IMR-90 (cell line): Measurements from ENCODE around the gene MRPL20. TPM values are rescaled to one million over a fixed set of nuclear protein-coding genes. Genes with fewer than 3 reads are reported as not detected.
"Not testable (repeated sequence)": the region's sequence is repeated elsewhere in the genome, so short reads cannot be mapped to it uniquely, and the experiment has no call there.

ENCODE experiments used
- ATAC-seq: fragments of 200-7000 bp; cut with Tn5 transposase; 2 replicates; pipeline ENCODE4 v1.9.1; 2020; ENCODE audit warnings: low read depth, mild to moderate bottlenecking, moderate library complexity
- BruUV-seq: library from RNA; stranded (reverse); fragments of 400-500 nt; replicated peaks from 2 replicates; lab custom pipeline; 2021; lab: Mats Ljungman, UMichigan
- CTCF ChIA-PET: fragments of 300-600 bp; formaldehyde crosslinking; extraction: SDS; loops from one replicate; lab custom pipeline; 2021; ENCODE audit warnings: antibody characterized with exemption; lab: Yijun Ruan, JAX
- POLR2A ChIA-PET: fragments of 300-600 bp; sonication (Branson Sonifier 250); formaldehyde crosslinking; loops from one replicate; lab custom pipeline; 2022; ENCODE audit warnings: antibody characterized with exemption; ENCODE audit not compliant: unreplicated experiment; lab: Charles Lee
- DNase-seq: peaks from one replicate; pipeline ENCODE4 v3.0.0; 2013
- H2AFZ ChIP-seq: replicated peaks from 2 replicates; pipeline ENCODE3; 2013; ENCODE audit warnings: low read length, mild to moderate bottlenecking; ENCODE audit not compliant: poor library complexity
- H2AK5ac ChIP-seq: 2 replicates; pipeline ENCODE4 v1.6.1; 2013; ENCODE audit warnings: low read depth, low read length, inconsistent platforms
- H2AK9ac ChIP-seq: replicated peaks from 2 replicates; pipeline ENCODE3; 2013; ENCODE audit warnings: mild to moderate bottlenecking, low read depth, low read length, moderate library complexity; ENCODE audit not compliant: poor library complexity
- H2BK120ac ChIP-seq: 2 replicates; pipeline ENCODE4 v1.6.1; 2013; ENCODE audit warnings: low read depth, low read length, inconsistent platforms
- H2BK15ac ChIP-seq: 3 replicates; pipeline ENCODE4 v1.6.1; 2013; ENCODE audit warnings: low read depth, low read length, inconsistent platforms
- H2BK20ac ChIP-seq: 2 replicates; pipeline ENCODE4 v1.6.1; 2013; ENCODE audit warnings: low read depth, mild to moderate bottlenecking, inconsistent platforms, low read length, moderate library complexity
- H2BK5ac ChIP-seq: 2 replicates; pipeline ENCODE4 v1.6.1; 2013; ENCODE audit warnings: mild to moderate bottlenecking, low read depth, low read length, inconsistent platforms; ENCODE audit not compliant: poor library complexity, severe bottlenecking
- H3K14ac ChIP-seq: replicated peaks from 2 replicates; pipeline ENCODE4 v1.6.1; 2013; ENCODE audit warnings: low read depth, low read length, inconsistent platforms
- H3K18ac ChIP-seq: 2 replicates; pipeline ENCODE4 v1.6.1; 2013; ENCODE audit warnings: low read depth, low read length, control low read depth
- H3K23ac ChIP-seq: 2 replicates; pipeline ENCODE4 v1.6.1; 2013; ENCODE audit warnings: low read depth, low read length, inconsistent platforms
- H3K27ac ChIP-seq: 2 replicates; pipeline ENCODE4 v1.5.1; 2013; ENCODE audit warnings: mild to moderate bottlenecking, control low read depth, low read length; ENCODE audit not compliant: insufficient read depth
- H3K27me3 ChIP-seq: 2 replicates; pipeline ENCODE4 v1.6.1; 2013; ENCODE audit warnings: low read length; ENCODE audit not compliant: control insufficient read depth, insufficient read depth
- H3K36me3 ChIP-seq: 2 replicates; pipeline ENCODE4 v1.6.1; 2013; ENCODE audit warnings: low read length, mixed read lengths; ENCODE audit not compliant: control insufficient read depth, insufficient read depth
- H3K4ac ChIP-seq: 2 replicates; pipeline ENCODE4 v1.6.1; 2013; ENCODE audit warnings: low read depth, low read length, inconsistent platforms
- H3K4me1 ChIP-seq: 2 replicates; pipeline ENCODE4 v1.6.1; 2013; ENCODE audit warnings: low read length, mixed read lengths; ENCODE audit not compliant: control insufficient read depth, insufficient read depth
- H3K4me2 ChIP-seq: 2 replicates; pipeline ENCODE4 v1.6.1; 2013; ENCODE audit warnings: low read depth, mild to moderate bottlenecking, control low read depth, low read length, moderate library complexity
- H3K4me3 ChIP-seq: 2 replicates; pipeline ENCODE4 v1.5.1; 2013; ENCODE audit warnings: low read depth, mild to moderate bottlenecking, control low read depth, low read length, moderate library complexity; ENCODE audit not compliant: insufficient read depth
- H3K56ac ChIP-seq: 2 replicates; pipeline ENCODE4 v1.6.1; 2013; ENCODE audit warnings: low read length, inconsistent platforms; ENCODE audit not compliant: insufficient read depth; ENCODE audit errors: extremely low read depth
- H3K79me1 ChIP-seq, 2 experiments: 2 replicates each; pipeline ENCODE4 v1.6.1; 2013; ENCODE audit warnings: low read length in 2 of 2, inconsistent platforms in 1 of 2, low read depth in 1 of 2
- H3K9ac ChIP-seq: 2 replicates; pipeline ENCODE4 v1.6.1; 2013; ENCODE audit warnings: low read depth, low read length, control low read depth
- H3K9me1 ChIP-seq: 2 replicates; pipeline ENCODE4 v1.6.1; 2013; ENCODE audit warnings: low read length, inconsistent platforms; ENCODE audit not compliant: insufficient read depth
- H3K9me3 ChIP-seq: 2 replicates; pipeline ENCODE4 v1.6.1; 2013; ENCODE audit warnings: low read length; ENCODE audit not compliant: control insufficient read depth, insufficient read depth
- H4K20me1 ChIP-seq: 2 replicates; pipeline ENCODE4 v1.6.1; 2013; ENCODE audit warnings: low read length, inconsistent platforms; ENCODE audit not compliant: insufficient read depth
- H4K5ac ChIP-seq: 2 replicates; pipeline ENCODE4 v1.6.1; 2013; ENCODE audit warnings: mild to moderate bottlenecking, low read depth, low read length, control low read depth
- H4K8ac ChIP-seq, 2 experiments: 2 replicates each; pipeline ENCODE4 v1.6.1; 2013; ENCODE audit warnings: low read depth in 2 of 2, low read length in 2 of 2, control low read depth in 1 of 2, inconsistent platforms in 1 of 2
- H4K91ac ChIP-seq: 2 replicates; pipeline ENCODE4 v1.6.1; 2013; ENCODE audit warnings: low read depth, low read length, inconsistent platforms; ENCODE audit not compliant: insufficient read depth
- WGBS, 2 experiments: methylation state at CpG; one replicate each; pipeline versions ENCODE4 v1.1.5 to v1.1.7; 2013; ENCODE audit warnings: missing lambda C conversion rate in 2 of 2; ENCODE audit not compliant: insufficient read length in 1 of 2; ENCODE audit errors: extremely low coverage in 2 of 2; 5-methylcytosine and 5-hydroxymethylcytosine counted together
- dilution Hi-C: fragments of 300-500 bp; cut with HindIII; formaldehyde crosslinking; loops from one replicate; pipeline ENCODE4 v1.14.3; 2018; ENCODE audit warnings: low sequenced_read_pairs; ENCODE audit not compliant: unreplicated experiment
- in situ Hi-C: fragments of 300-500 bp; cut with MboI; formaldehyde crosslinking; loops from 3 replicates; pipeline ENCODE4 v1.14.3; 2019; ENCODE audit warnings: low sequenced_read_pairs, inconsistent platforms, mixed read lengths
- intact Hi-C: fragments of 100-400 bp; cut with micrococcal nuclease; formaldehyde crosslinking; loops from 2 replicates; pipeline ENCODE4 v1.10.0; 2022
- polyA plus RNA-seq, 3 experiments: library from polyadenylated mRNA; depleted of rRNA; stranded (reverse); fragments of >200 nt; gene quantifications; 2 replicates each; pipeline ENCODE4 v1.2.3, GENCODE V29; 2012; ENCODE audit warnings: low replicate concordance in 1 of 3
- total RNA-seq: library from RNA; depleted of rRNA; stranded (reverse); fragments of >200 nt; gene quantifications from 2 replicates; pipeline ENCODE4 v1.2.3, GENCODE V29; 2012

Gene MRPL20
- total and polyA plus RNA-seq, 2 of the 4 experiments (the other 2 are of a cell fraction): 141 to 157 TPM

GRCh38 chr1:1452365-1452739 is 45.3 kb upstream of the MRPL20 start:
- H3K4me1 ChIP-seq, in situ Hi-C loops, H3K4me3 ChIP-seq, H2AK5ac ChIP-seq, DNase-seq, H3K27ac ChIP-seq, H2BK20ac ChIP-seq, H3K4ac ChIP-seq, H3K4me2 ChIP-seq, H3K9me1 ChIP-seq, H3K27me3 ChIP-seq, H3K18ac ChIP-seq, H3K36me3 ChIP-seq, H3K14ac ChIP-seq, H4K20me1 ChIP-seq, H2BK120ac ChIP-seq, H3K9me3 ChIP-seq, H4K5ac ChIP-seq, H4K91ac ChIP-seq, H2BK5ac ChIP-seq, BruUV-seq, intact Hi-C loops, dilution Hi-C loops, H3K23ac ChIP-seq, H4K8ac ChIP-seq, H3K56ac ChIP-seq, H3K79me1 ChIP-seq, H2AK9ac ChIP-seq, H2BK15ac ChIP-seq, H3K9ac ChIP-seq, ATAC-seq, CTCF ChIA-PET, H2AFZ ChIP-seq, POLR2A ChIA-PET: not testable (repeated sequence)
- 100% methylated on average over 1 of the region's 8 CpGs; no CpG with 5 or more reads in 1 of the 2 experiments for WGBS, 2 experiments
